C1 segment of cervical spinal cord (tissue), 14 donors: Measurements from ENCODE around the gene PTGER2.

ENCODE experiments used
- DNase-seq, 14 donors: peaks; one replicate each; lab custom pipeline; 2025; lab: John Stamatoyannopoulos, UW

Gene PTGER2

GRCh38 chr14:52370406-52370935, 56.4 kb downstream of the PTGER2 start:
- no peak for DNase-seq

- no peak for DNase-seq
Observed at GRCh38 chr14:52377940-52378339, 63.8 kb downstream of the PTGER2 start.
